ENCODE data around the gene HIF3A. TPM values are rescaled to one million over a fixed set of nuclear protein-coding genes. Genes with fewer than 3 reads are reported as not detected.

HIF3A gene
- total RNA-seq, 1 donor from 2014 or later = 0.42 TPM

DNA sequence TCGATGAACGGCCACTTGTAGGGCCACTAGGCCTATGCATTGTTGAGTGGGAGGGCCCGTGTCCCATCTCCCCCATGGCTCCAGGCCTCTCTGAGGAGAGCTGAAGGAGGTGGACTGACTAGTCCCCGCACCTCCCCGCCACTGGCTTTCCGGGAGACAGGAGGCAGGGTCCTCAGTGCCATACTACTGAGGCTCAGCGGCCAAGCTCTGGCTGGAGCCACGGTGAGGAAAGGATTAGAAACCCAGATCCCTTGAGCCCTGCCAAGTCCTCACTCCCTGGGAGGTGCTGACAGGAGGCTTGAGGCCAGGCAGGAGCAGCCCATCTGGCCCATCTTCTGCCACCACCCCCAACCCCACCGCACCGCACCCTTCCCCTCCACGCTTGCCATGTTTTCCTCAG is 87.6 kb downstream of the HIF3A start:
- Histone ChIP-seq H3K27me3 (ENCODE audit: control insufficient read depth, insufficient read depth, low read length) (no peaks in the 10 kb centered on the region), H3K36me3 (ENCODE audit: control insufficient read depth, insufficient read depth, low read length) (peaks cover 5% of the 10 kb centered on the region), H3K4me3 (ENCODE audit: low read depth, low read length) (no peak overlapping the region)
- DNase-seq (ENCODE audit: low read depth) = no peak
- TF ChIP-seq, protein P1, sequence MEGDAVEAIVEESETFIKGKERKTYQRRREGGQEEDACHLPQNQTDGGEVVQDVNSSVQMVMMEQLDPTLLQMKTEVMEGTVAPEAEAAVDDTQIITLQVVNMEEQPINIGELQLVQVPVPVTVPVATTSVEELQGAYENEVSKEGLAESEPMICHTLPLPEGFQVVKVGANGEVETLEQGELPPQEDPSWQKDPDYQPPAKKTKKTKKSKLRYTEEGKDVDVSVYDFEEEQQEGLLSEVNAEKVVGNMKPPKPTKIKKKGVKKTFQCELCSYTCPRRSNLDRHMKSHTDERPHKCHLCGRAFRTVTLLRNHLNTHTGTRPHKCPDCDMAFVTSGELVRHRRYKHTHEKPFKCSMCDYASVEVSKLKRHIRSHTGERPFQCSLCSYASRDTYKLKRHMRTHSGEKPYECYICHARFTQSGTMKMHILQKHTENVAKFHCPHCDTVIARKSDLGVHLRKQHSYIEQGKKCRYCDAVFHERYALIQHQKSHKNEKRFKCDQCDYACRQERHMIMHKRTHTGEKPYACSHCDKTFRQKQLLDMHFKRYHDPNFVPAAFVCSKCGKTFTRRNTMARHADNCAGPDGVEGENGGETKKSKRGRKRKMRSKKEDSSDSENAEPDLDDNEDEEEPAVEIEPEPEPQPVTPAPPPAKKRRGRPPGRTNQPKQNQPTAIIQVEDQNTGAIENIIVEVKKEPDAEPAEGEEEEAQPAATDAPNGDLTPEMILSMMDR (IDR thresholded peaks at IDR 0.05; ENCODE audit: insufficient read depth, low read length, poor library complexity, severe bottlenecking) = no peak

DNA sequence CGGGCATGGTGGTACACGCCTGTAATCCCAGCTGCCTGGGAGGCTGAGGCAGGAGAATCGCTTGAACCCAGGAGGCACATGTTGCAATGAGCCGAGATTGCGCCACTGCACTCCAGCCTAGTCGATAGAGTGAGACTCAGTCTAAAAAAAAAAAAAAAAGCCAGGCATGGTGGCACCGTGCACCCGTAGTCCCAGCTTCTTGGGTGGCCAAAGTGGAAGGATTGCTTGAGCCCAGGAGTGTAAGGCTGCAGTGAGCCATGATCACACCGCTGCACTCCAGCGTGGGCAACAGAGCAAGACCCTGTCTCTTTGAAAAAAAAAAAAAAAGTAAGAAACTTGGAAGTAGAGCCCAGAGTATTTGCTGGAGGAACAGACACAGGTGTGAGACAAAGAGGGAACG is 88.8 kb downstream of the HIF3A start:
- no peak overlapping the region for H3K4me3 ChIP-seq (ENCODE audit: low read depth, low read length)
- H3K36me3 ChIP-seq (ENCODE audit: control insufficient read depth, insufficient read depth, low read length) = peaks cover 5% of the 10 kb centered on the region
- DNase-seq (ENCODE audit: low read depth) = no peak
- H3K27me3 ChIP-seq (ENCODE audit: control insufficient read depth, insufficient read depth, low read length) = no peaks in the 10 kb centered on the region
- TF ChIP-seq, protein P1 (IDR thresholded peaks at IDR 0.05; ENCODE audit: insufficient read depth, low read length, poor library complexity, severe bottlenecking) = no peak

DNA sequence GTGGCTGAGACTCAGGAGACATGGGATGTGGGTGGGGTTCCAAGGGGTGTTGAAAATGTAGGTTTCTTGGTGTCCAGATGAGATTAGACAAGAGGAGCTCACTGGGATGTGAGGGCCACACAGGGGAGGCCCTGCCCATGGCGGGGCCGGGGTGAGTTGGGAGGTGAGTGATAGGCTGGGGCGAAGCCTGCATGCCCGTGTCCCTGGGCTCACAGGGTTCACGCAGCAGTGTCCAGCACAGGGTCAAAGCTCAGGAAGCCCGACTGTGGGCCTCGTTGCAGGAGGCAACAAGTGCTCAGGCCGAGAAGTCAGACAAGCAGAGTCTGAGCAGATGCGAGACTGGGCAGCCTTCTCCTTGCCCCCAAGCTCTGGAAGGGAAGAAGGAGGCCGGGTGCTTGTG is 89.3 kb downstream of the HIF3A start:
- no peak overlapping the region for H3K4me3 ChIP-seq (ENCODE audit: low read depth, low read length)
- no peak for DNase-seq (ENCODE audit: low read depth)
- TF ChIP-seq, protein P1 (IDR thresholded peaks at IDR 0.05; ENCODE audit: insufficient read depth, low read length, poor library complexity, severe bottlenecking) = no peak
- H3K27me3 ChIP-seq (ENCODE audit: control insufficient read depth, insufficient read depth, low read length) = no peaks in the 10 kb centered on the region
- peaks cover 5% of the 10 kb centered on the region for H3K36me3 ChIP-seq (ENCODE audit: control insufficient read depth, insufficient read depth, low read length)

DNA sequence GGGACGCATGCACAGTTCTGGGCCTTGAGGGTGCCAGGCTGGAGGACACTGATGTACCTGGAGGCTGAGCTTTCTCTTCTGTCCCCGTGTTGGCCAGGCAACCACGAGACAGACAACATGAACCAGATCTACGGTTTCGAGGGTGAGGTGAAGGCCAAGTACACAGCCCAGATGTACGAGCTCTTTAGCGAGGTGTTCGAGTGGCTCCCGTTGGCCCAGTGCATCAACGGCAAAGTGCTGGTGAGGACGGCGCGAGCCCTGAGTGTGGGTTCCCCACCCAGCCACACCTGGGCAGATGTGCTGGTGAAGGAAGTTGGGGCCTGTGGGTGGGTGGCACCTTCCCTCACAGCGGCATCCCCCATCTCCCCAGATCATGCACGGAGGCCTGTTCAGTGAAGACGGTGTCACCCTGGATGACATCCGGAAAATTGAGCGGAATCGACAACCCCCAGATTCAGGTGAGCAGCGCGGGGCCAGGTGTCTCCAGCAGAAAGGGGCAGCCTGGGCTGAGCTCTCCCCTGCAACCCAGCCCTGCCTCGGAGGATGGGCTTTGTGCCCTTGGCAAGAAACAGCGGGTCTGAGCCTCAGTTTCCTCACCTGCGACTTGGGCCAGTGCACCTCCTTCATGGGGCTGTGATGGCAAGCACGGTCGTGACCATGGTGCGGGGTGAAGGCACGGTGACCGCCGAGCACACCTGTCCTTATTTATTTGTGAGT is 90.3 kb downstream of the HIF3A start:
- DNase-seq (ENCODE audit: low read depth) = no peak
- H3K27me3 ChIP-seq (ENCODE audit: control insufficient read depth, insufficient read depth, low read length) = no peaks in the 10 kb centered on the region
- no peak overlapping the region for H3K4me3 ChIP-seq (ENCODE audit: low read depth, low read length)
- H3K36me3 ChIP-seq (ENCODE audit: control insufficient read depth, insufficient read depth, low read length) = peaks cover 5% of the 10 kb centered on the region
- TF ChIP-seq, protein P1 (IDR thresholded peaks at IDR 0.05; ENCODE audit: insufficient read depth, low read length, poor library complexity, severe bottlenecking) = no peak

DNA sequence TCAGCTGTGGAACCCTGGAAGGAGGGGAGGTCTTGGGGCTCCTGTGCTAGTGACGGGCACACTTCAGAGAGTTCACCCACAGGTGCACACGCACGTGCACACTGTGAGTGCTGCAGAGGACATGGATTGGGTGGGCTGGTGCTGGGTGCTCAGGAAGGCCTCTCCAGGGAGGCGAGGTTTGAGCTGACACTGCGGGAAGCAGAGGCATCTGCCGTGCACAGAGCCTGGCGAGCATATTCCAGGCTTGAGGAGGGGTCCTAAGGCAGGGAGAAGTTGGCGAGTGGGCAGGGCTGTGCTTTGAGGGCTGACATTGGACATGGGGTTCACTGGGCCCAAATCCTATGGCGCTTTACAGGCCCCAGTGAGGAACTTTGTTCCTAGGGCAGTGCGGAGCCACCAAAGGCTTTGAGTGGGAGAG is 90.9 kb downstream of the HIF3A start:
- Histone ChIP-seq H3K36me3 (ENCODE audit: control insufficient read depth, insufficient read depth, low read length) (peaks cover 5% of the 10 kb centered on the region), H3K27me3 (ENCODE audit: control insufficient read depth, insufficient read depth, low read length) (no peaks in the 10 kb centered on the region), H3K4me3 (ENCODE audit: low read depth, low read length) (no peak overlapping the region)
- no peak for DNase-seq (ENCODE audit: low read depth)
- TF ChIP-seq, protein P1 (IDR thresholded peaks at IDR 0.05; ENCODE audit: insufficient read depth, low read length, poor library complexity, severe bottlenecking) = no peak
